Loucy (cell line): ENCODE data around the gene RRH.

Source experiments
- CTCF ChIP-seq: fragments of 200-600 bp; sonication (generic); conservative IDR thresholded peaks from 2 replicates; pipeline ENCODE4 v1.5.1; 2014; ENCODE audit warnings: mild to moderate bottlenecking, antibody characterized with exemption, low read length
- EZH2phosphoT487 ChIP-seq: fragments of 200-600 bp; IDR thresholded peaks from 2 replicates; pipeline ENCODE4 v1.6.1; 2018; ENCODE audit warnings: antibody characterized with exemption, mild to moderate bottlenecking, moderate library complexity, borderline replicate concordance

GRCh38 chr4:109795059-109795458 is 32.7 kb upstream of the RRH start:
- no peak for TF ChIP-seq CTCF
- no peak for TF ChIP-seq EZH2phosphoT487
